Putamen (tissue), 1 donor: ENCODE measurements around the gene MINDY4B.

ENCODE experiments used
- DNase-seq: peaks from one replicate; pipeline ENCODE4 v3.0.0-alpha.2; 2016; ENCODE audit warnings: low spot score

The MINDY4B gene

DNA sequence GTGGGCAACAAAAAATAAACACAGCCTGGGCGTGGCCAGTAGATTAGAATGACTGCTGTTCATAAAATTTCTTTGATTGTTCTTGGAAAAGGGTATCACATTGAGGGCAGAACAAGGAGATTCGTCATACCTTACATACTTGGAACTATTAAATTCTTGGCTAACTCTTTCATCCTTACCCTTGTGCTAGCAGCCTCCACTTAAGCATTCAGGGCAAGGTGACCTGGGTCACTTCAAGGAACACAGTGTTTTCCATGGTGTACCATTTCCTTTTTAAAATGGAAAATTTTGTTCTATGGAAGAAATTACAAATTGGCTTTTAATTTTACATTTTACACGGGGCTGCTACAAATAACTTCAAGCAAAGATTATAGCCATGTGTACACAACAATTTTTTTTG lies 60.8 kb downstream of the MINDY4B start:
- no peak for DNase-seq

DNA sequence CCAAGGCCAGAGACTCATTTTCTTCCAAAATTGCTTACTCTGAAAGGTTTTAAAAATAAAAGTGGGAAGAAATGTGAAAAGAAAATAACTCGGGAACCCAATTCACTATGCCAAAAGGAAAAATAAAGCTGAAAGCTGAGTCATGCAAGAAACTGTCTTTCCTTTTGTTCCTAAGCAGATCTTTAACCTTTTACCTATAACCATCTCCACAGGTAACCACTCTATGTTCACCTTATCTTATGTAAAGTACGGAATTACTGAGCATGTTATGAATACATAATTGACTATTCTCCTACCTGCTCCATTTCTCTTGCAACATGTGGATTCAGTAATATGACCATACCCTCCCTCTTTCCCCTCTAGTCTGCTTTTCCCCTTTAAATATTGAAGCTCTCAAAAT lies 62.0 kb downstream of the MINDY4B start:
- DNase-seq, result no peak

DNA sequence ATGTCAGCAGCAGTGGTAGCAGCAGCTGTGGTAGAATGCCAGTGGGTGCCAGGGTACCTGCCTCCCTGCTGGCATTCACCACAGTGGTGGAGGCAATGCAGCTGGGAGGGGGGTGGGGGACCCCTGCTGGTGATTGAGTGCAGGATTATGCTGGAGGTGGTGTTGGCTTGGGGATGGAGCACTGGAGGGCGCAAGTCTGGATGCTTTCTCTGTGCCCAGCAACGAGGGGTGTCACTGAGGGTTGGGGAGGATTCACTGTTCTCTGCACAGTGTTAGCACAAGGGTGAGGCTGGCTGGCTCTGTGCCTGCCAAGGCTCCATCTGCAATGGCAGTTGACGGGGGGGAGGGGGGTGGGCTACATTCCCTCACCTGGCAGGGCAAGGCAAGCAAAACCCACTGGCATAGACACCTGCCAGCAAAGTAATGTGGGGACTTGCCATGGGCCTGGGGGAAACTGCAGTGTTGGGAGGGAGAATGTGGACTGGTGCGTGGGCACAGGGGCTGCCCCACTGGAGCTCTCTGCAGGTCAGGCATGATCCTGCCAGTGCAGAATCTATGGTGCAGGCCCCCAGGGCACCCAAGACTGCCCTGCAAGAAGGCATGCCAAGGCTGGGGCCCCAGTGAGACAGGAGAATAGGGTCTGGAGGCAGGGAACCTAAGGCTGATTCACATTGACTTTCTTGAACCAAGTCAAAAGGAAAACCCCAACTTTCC lies 64.3 kb downstream of the MINDY4B start:
- no peak for DNase-seq

DNA sequence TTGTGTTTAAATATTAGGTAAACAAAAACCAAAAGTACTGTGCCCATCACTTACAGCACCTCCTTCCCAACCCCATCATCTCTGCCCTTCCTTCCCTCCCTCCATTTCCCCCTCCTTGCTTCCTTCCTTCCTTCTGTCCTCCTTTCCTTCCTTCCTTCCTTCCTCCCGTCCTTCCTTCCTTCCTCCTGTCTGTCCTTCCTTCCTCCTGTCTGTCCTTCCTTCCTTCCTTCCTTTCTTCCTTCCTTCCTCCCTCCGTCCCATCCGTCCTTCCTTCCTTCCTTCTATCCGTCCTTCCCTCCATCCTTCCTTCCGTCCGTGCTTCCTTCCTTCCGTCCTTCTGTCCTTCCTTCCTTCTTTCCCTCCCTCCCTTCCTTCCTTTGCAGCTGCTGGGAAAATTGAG lies 74.5 kb downstream of the MINDY4B start:
- no peak for DNase-seq

DNA sequence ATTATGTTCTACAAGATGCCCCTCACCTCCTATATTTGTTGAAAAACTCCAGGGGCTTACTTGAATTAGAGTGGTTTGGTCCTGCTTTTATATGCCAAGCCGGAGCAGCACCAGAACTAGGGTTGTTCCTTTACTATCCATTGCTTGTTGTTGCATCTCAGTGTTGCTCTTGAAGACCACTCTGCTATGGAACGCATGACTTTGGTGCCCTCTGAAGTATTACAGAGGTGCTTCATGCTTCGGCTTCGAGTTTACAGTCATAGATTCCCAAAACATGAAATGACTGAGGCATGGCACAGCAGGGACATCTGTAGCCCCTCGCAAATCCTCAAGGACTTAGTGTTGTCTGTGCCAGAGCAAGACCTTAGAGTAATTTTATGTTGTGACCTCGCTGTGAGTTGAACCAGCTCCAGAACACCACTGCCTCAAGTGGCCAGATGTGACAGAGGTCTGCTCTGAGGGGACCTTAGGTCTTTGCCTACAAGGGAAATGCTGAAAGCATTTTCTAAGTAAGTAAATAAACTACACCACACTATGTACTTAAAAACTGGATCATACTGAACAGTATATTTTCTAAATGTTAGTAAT lies 75.1 kb downstream of the MINDY4B start:
- DNase-seq, result no peak

DNA sequence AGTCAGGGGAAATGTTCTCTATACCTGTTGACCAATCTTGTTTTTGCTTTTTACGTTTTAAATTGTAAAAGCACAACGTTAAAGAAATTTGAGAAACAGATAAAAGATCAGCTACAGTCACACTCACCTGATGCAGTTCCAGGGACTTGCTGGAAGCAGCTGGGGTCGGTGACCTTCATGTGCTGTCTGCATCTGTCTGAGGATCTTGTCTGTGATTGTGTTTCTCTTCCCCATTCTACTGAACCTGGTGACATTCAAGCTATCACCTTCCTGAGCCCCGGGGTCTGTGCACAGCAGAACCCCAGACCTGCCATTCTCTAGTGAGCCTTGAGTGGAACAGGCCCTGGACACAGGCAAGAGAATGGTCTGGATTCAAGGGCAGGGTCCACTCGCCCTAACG lies 75.8 kb downstream of the MINDY4B start:
- no peak for DNase-seq

DNA sequence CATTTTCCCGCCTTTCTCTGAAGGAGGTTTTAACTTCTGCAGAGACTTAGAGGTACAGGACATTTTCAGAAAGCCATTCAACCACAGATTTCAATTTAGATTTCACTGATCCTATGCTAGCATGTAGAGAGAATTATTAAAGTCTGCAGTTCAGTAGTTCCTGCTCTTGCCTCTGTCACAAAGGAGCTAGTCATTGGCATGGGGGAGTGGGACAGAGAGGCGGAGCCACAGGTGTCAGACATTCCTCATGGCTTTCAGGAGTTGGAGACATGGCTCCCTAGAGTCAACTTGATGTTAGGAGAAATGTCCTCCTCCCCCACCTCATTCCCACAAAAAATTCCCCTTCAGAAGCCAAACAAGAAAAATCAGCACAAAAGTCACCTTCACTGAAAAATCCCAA lies 76.2 kb downstream of the MINDY4B start:
- no peak for DNase-seq

DNA sequence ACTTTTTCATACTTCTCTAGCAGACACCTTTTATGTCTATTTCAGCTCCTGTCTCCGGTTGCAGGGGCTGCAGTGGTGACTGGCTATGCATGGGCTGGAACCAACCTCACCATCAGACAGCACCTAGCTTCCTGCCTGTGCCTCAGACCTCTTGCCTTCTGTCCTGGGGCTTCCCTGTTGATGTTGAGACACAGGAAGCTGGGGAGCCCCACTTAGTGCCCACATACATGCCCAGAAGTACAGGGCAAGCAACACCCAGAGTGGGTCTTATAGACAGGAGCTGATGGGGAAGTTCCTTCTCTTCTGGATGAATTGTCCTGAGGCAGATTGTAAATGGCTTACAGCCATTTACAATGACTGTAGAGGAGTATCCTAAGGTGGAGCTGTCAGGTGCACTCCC lies 77.0 kb downstream of the MINDY4B start:
- no peak for DNase-seq

DNA sequence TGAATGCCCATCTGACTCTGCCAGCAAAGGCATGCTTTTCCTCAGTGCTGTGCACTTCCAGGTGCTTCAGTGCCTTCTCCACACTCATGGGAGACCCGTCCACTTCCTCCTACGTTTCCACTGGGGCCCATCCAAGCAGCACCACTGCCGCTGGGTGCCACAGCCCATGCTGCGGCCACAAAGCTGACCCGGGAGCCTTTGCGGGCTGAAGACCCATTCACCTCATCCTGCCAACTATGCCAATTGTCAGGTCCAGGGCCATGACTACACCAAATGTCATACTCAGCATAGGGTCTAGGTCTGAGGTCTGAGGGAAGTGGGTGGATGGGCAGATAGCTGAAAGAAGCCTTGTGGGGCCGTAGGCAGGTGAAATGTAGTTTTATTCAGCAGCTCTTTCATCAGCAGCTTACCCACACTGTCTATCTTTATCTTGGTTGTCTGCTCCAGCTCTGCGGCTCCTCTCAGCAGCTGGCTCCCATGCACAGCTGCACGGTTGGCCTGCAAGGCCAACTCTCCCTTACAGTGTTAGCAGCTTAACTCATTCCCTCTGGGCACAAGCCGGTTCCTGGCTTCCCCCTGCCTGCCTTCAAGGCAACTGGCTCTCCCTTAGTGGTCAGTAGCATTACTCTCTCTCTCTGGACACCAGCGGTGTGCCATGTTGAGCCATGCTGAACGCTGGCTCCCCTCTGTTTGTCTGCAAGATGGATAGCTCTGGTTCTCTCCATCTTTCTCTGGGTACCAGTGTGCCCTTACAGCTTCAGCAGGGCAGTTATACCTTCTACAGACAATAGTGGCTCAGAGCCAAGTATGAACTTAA lies 78.6 kb downstream of the MINDY4B start:
- no peak for DNase-seq

DNA sequence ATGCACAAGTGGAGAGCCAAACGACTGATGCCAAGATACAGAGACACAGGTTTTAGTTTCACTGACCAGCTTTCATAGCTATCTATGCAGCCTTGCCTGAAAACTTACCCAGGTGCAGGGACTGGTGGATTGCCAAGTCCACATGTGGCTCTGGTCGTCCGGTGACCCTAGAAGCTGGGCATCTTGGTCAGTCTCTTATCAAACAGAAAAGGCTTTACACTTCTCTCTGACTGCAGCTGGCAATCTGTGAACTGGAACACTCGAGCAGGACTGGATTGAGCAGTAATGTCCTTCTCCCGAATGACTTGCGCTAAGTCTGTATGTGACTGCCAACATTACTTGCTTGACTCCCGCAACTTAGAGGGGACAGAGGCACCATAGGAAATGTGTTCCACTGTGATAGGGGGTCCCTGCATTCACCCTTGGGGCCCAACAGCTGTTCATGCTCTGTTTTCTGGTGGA lies 79.3 kb downstream of the MINDY4B start:
- DNase-seq, result no peak

DNA sequence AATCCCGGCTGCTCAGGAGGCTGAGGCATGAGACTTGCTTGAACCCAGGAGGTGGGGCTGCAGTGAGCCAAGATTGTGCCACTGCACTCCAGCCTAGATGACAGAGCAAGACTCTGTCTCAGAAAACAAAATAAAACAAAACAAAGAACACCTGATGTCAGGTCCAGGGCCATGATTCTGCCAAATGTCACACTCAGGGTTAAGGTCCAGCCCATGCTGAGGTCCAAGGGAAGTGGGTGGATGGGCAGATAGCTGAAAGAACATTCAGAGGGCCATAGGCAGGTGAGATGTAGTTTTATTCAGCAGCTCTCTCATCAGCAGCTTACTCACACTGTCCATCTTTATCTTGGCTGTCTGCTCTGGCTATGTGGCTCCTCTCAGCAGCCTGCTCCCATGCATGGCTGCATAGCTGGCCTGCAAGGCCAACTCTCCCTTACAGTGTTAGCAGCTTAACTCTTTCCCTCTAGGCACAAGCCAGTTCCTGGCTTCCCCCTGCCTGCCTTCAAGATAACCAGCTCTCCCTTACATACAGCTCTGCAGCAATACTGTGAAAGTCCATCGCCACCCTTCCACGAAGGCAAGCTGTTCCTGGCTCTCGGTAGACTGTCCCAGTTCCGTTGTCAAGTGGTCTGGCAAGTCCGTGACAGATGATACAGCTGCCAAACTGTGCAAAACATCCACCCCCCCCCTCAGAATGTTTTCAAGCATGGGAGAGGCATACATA lies 79.9 kb downstream of the MINDY4B start:
- no peak for DNase-seq

DNA sequence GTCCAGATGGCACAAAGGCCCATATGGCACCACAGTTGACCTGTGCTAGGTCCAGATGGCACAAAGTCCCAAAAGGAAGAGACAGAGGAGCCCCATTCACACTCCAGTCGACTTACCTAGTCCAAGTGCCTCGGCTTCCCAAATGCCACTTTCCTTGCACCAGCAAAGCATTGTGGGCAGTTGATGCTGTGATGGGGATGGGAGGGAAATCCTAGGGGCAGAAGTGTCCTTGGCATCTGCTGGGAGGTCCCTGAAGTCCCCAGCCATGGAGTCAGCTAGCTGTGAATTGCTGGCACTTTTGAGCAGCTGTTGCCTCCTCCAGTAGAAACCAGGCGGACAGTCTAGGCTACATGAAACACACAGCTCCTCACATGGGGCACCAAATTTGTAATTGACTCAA lies 82.0 kb downstream of the MINDY4B start:
- DNase-seq, result no peak

DNA sequence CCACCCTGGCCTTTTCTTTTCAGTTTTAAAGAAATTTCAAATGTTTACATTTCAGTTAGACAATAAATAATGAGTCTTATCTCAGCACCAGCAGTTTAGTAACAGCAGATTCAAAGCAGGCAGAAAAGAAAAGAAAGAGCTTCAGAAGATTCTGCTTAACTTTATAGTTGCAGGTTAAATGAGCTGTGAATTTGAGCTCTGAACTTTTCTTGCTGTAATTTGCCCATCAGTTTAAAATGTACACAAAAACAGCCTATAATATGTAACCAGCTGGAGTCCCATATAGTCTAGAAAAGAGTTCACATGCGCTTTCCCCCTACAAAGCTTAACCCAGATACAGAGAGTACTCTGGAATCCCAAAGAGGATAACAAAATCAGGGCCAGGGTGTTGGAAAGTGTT lies 82.6 kb downstream of the MINDY4B start:
- DNase-seq, result no peak
